Bone marrow (tissue), 2 donors: ENCODE data around the gene MEFV.

Source experiments
- DNase-seq, 2 donors: peaks; one replicate each; lab custom pipeline; 2025; lab: John Stamatoyannopoulos, UW

Gene MEFV

GRCh38 chr16:3268294-3268693 is 11.9 kb upstream of the MEFV start:
- DNase-seq = no peak

- DNase-seq = no peak
Observed at GRCh38 chr16:3266873-3267537, 10.6 kb upstream of the MEFV start.

GRCh38 chr16:3264137-3265036 is 8.0 kb upstream of the MEFV start:
- peak; percentile 94 to 99 for DNase-seq

GRCh38 chr16:3262517-3262916 is 6.1 kb upstream of the MEFV start:
- no peak for DNase-seq

- no peak for DNase-seq
Observed at GRCh38 chr16:3259836-3260235, 3.4 kb upstream of the MEFV start.

GRCh38 chr16:3256866-3257465 is 533 bp upstream of the MEFV start:
- DNase-seq = peak in 1 of 2 donors; percentile 44

GRCh38 chr16:3254309-3254708 is 2.1 kb downstream of the MEFV start:
- DNase-seq = no peak

- DNase-seq = no peak
Observed at GRCh38 chr16:3252967-3253366, 3.5 kb downstream of the MEFV start.

- no peak for DNase-seq
Observed at GRCh38 chr16:3249451-3249850, 7.0 kb downstream of the MEFV start.

- no peak for DNase-seq
Observed at GRCh38 chr16:3249020-3249419, 7.4 kb downstream of the MEFV start.

- DNase-seq = no peak
Observed at GRCh38 chr16:3248596-3248995, 7.8 kb downstream of the MEFV start.

GRCh38 chr16:3246876-3247275 is 9.6 kb downstream of the MEFV start:
- DNase-seq = no peak

GRCh38 chr16:3246002-3246401 is 10.4 kb downstream of the MEFV start:
- no peak for DNase-seq

- no peak for DNase-seq
Observed at GRCh38 chr16:3243882-3244281, 12.6 kb downstream of the MEFV start.

GRCh38 chr16:3242709-3243108 is 13.7 kb downstream of the MEFV start:
- DNase-seq = no peak

GRCh38 chr16:3241761-3242160 is 14.7 kb downstream of the MEFV start:
- no peak for DNase-seq

- no peak for DNase-seq
Observed at GRCh38 chr16:3235856-3236669, 20.4 kb downstream of the MEFV start.

GRCh38 chr16:3234857-3235561 is 21.4 kb downstream of the MEFV start, which contains the start of gene ZNF200:
TSS of gene ZNF200 (minus strand) at chr16:3235158. CDS start at chr16:3233755, 1,403 bp downstream.
- peak; percentile 87 to 96 for DNase-seq

GRCh38 chr16:3234543-3234856 is 21.9 kb downstream of the MEFV start:
- DNase-seq = no peak

- no peak for DNase-seq
Observed at GRCh38 chr16:3223913-3224515, 32.4 kb downstream of the MEFV start.

- DNase-seq = no peak
Observed at GRCh38 chr16:3220839-3221238, 35.6 kb downstream of the MEFV start.
